Measurements from ENCODE around the gene KIAA0753.

DNA sequence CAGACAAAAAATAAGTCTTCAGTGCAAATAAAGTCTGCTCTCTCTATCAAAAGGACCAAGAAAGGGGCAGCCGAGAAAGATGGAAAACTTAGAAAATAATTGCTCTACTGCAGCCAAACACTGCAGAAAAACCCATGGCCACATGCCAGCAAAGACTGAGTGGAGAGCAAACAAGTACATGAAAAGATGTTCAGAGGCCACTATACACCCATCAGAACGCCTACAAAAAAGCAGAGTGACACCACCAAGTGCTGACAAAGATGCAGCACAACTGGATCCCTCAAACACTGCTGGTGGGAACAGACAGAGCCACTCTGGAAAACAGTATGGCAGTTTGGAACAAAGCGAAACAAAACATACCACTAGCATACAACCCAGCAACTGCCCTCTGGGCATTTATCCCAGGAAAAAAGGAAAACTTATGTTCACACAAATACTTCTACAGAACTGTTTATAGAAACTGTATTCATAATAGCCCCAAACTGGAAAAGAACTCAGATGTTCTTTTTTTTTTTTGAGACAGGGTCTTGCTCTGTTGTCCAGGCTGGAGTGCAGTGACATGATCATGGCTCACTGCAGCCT is 36.7 kb downstream of the KIAA0753 start:
- no peak for TF ChIP-seq CTCF (IDR thresholded peaks at IDR 0.05)
- TF ChIP-seq POLR2A (IDR thresholded peaks at IDR 0.05): no peak
